SH-SY5Y (cell line): ENCODE results near the gene SPATS2L.

ENCODE experiments used
- GATA2 ChIP-seq: IDR thresholded peaks from 2 replicates; pipeline ENCODE4 v1.6.1; 2011; ENCODE audit warnings: mild to moderate bottlenecking, low read depth, low read length
- GATA3 ChIP-seq: IDR thresholded peaks from 2 replicates; pipeline ENCODE4 v1.6.1; 2011; ENCODE audit warnings: low read depth, mild to moderate bottlenecking, low read length, moderate library complexity

DNA sequence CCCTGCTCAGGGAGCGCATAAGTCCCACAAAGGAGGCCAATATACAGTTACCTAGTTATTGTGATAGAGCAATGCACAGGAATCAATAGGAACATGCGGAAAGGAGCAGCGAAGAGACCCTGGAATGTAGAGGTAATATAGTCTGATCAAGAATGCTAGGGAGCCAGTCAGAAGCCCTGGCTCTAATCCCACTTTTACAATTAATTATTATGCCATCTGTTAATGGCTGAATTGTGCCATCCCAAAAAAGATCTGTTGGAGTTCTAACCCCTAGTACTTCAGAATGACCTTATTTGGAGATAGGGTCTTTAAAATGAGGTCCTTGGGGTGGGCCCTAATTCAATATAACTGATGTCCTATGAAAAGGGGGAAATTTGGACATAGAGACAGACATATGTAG is 7.7 kb upstream of the SPATS2L start:
- TF ChIP-seq GATA2 (no peak), GATA3 (no peak)
